Kidney capillary endothelial cell (primary cell): Measurements from ENCODE around the gene CD101.

Experiments
- DNase-seq: peaks from one replicate; pipeline ENCODE4 v3.0.0-alpha.2; 2018; ENCODE audit warnings: low spot score

The CD101 gene

GRCh38 chr1:117014209-117014608 lies 12.6 kb downstream of the CD101 start:
- no peak for DNase-seq

DNA sequence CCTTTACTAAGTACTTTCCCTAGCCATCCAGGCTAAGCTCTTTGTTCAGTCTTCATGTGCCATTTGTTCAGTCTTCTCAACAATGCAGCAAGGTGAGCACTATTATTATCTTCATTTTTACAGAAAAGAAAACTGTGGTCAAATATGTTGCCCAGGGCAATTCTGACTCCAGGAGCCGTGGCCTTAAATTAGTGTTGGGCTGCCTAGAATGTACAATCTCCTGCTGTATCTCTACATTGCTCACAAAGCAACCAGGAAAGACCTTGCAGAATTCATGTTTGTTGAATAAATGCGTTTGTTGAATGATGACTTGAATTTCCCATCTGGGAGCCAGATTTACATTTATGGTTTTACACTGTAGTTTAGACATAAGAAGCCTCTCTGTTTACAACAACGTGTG lies 14.2 kb downstream of the CD101 start:
- DNase-seq, result no peak

DNA sequence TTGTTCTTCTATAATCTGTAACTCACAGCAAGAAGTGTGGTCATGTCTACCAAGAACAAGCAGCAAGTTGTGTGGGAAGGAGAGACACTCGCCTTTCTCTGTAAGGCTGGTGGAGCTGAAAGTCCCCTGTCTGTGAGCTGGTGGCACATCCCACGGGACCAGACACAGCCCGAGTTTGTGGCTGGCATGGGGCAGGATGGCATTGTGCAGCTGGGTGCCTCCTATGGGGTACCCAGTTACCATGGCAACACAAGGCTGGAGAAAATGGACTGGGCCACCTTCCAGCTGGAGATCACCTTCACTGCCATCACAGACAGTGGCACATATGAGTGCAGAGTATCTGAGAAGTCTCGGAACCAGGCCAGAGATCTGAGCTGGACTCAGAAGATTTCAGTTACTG lies 15.5 kb downstream of the CD101 start:
- no peak for DNase-seq

DNA sequence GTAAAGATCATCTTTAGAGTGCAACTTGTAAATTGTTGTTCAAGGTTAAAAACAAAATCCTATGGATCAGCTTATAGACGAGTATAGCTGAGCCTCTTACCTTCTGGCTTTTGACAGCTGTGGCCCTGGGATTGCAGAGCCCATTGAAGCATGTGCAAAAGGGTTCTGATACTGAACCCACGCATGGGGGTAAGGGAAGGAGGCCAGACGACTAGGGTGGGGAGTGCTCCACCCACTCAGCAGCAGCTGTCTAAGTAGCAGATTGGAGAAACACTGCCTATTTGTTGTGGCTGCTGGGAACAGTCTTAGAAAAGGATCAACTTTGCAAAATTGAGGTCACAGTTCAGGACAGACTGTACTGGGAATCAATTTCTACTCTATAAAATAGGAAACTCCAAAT lies 16.1 kb downstream of the CD101 start:
- DNase-seq, result no peak

DNA sequence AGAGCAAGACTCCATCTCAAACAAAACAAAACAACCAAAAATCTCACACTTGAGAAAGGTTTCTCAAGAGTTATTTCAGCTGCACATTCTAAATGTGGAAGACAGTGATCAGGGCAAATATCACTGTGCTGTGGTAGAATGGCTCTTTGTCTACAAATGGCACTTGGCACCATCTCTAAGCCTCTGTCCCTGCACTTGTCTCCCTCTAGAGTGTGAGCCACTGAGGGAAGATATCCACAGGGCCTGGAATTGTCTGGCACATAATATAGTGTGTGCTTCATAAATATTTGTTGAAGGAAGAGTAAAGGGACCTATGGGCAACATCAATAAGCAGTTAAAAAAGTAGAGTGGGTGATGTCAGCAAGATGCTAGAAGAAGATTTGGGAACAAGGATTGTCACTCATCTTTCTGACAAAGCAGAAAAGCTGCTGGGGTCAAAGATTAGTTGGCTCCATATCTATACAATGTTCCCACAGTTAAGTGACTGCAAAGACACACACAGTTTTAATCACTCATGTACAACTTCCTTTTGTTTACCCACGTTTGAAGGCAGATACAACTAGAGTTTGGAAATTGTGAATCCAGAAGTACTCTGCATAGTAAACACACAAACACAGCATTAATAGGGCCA lies 19.1 kb downstream of the CD101 start:
- no peak for DNase-seq

GRCh38 chr1:117022114-117022513 lies 20.6 kb downstream of the CD101 start:
- no peak for DNase-seq

DNA sequence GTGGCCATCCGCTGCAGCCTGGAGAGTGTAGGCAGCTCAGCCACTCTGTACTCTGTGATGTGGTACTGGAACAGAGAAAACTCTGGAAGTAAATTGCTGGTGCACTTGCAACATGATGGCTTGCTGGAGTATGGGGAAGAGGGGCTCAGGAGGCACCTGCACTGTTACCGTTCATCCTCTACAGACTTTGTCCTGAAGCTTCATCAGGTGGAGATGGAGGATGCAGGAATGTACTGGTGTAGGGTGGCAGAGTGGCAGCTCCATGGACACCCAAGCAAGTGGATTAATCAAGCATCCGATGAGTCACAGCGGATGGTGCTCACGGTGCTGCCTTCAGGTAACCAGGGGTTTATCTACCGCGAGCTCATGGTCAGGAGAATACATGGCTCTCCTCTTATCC lies 24.0 kb downstream of the CD101 start:
- no peak for DNase-seq

DNA sequence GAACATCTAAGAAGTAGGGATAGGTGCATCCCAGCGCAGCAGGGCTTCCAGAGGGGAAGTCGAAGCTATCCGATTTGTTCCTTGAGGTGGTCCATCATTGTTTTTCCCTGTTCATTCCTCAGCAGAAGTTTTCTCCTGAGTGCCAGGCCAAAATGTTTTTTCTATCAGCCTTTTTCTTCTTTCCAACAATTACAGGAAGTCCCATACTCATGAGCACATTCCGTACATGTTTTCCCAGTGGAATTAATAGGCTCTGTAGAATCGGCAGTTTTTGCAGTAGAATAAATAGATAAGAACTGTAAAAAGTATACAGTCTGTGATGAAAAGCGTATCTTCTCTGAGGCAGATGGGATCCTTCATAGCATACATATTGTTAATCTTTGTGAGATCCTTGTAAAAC lies 24.8 kb downstream of the CD101 start:
- peak; percentile 36 for DNase-seq

GRCh38 chr1:117029685-117030084 lies 28.1 kb downstream of the CD101 start:
- DNase-seq, result no peak

DNA sequence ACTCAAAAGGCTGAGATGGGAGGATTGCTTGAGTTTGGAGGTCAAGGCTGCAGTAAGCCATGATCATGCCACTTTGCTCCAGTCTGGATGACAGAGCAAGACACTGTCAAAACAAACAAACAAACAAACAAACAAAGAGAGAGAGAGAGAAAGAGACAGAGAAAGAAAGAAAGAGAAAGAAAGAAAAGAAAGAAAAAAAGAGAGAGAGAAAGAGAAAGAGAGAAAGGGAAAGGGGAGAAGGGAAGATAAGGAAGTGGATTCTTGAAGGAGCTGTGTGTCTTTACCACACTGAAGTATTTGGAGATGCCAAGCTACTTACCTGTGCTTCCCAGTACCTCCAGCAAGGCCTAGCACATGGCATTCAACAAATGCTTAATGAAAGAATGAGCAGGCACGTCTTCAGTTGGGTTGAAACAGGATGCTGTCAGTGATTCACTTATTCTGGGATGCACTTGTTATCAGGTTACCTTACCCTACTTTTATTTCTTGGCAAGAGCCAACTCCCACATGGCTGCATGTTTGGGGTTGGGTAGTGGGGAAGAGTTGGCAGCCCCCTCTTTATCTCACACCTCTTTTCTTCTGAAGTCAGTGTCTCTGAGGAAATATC lies 28.8 kb downstream of the CD101 start:
- no peak for DNase-seq

- DNase-seq, result no peak
Observed at GRCh38 chr1:117032266-117032665, 30.7 kb downstream of the CD101 start.

GRCh38 chr1:117032681-117033539 lies 31.4 kb downstream of the CD101 start:
- DNase-seq, result no peak

GRCh38 chr1:117033772-117034171 lies 32.2 kb downstream of the CD101 start:
- DNase-seq, result no peak

DNA sequence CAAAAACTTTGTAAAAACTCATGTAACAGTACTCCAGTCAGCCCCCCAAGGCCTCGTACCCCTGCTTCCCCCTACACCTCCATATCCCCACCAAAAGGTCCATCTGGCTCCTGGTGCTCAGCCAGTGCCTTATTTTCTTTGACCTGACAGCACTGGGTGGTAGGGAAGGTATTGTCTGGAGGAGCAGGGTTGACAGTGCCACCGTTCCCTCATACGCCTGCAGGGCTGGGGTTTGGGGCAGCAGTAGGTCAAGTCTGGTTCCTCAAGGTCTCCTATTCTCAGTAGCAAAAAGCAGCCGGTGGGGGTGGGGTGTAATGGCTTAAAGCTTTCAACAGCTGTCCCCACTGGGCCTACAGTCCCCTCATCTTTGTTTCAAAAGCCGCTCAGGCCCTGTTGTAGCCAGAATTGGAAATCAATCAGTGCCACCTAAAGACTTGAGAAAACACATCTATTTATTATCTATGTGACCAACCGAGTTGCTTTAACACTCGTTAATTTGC lies 33.3 kb downstream of the CD101 start:
- DNase-seq, result no peak

DNA sequence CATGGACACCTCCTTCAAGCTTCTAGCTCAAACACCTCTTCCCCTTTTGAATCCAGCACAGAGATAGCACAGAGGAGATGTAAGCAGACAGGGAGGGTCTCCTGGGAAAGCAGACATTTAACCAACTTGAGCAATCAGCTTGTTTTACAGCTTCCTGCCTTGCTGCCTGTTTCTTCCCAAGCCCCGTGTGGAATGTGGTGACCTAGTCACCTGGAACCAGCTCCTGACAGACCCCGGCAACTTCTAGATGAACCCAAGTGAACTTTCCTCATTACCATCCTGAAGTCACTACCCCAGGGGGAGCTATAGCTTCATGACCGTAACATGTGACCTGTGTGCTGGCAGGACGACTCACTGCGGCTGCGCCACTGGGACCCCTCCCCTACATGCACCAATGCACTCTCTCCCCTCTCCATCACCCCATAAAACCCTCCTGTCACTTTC lies 34.5 kb downstream of the CD101 start:
- DNase-seq, result no peak

DNA sequence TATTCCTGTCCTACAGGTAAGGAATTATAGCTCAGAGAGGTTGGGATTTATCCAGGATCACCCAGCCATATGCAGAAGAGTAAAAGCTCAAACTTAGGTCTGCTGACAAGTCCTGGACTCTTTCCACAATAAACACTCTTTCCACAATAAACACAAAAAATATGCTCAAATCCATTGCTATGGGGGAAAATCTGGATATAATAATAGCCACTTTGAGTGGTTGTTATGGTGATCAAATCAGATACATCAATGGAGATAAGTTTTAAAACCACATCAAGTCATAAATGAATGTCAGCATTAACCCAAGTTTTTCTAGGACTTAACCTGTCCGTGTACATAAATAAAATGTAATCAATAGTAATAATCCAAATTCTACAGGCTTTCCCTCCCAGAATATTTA lies 36.2 kb downstream of the CD101 start:
- DNase-seq, result no peak

- DNase-seq, result no peak
Observed at GRCh38 chr1:117038236-117038635, 36.7 kb downstream of the CD101 start.

- no peak for DNase-seq
Observed at GRCh38 chr1:117044217-117044616, 42.7 kb downstream of the CD101 start.

- no peak for DNase-seq
Observed at GRCh38 chr1:117045644-117046043, 44.1 kb downstream of the CD101 start.

DNA sequence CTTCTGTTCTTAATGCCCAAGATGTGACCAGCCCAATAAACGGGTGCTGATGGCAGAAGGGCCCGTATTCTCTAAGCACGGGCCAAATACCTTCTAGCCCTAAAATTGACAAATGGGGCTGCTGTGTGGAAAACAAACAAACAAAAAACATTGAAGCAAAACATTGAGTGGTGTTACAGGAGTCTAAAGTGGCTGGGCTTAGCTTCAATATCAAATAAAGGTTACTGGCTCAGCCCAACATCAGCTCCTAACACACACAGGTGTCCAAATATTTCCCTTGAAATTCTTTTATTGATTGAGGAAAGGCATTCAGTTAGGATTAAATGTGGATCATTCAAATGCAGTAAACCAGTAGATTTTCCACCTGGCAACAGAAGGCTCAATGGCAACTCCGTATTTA lies 45.2 kb downstream of the CD101 start:
- no peak for DNase-seq

DNA sequence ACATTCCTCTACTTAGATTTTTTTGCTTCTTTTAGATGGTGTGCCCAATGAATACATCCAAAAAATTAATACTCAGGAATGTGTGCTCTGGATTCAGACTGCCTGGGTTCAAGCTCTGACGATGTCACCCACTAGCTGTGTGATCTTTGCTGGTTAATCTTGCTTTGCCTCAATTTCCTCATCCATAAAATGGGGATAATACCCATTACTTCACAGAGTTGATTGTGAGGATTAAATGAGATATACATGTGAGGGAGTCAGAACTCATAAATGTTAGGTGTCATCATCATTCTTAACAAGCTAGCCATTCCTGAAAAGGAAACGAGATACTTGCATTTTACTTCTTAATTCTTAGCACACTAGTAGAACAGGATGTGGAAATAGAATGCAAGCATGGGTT lies 45.7 kb downstream of the CD101 start:
- no peak for DNase-seq

- no peak for DNase-seq
Observed at GRCh38 chr1:117049857-117050256, 48.3 kb downstream of the CD101 start.
